HCT116 (cell line): ENCODE results near the gene PPFIA1.

Experiments
- CEBPB ChIP-seq: IDR thresholded peaks from 2 replicates; pipeline ENCODE4 v1.6.1; 2012; ENCODE audit warnings: low read depth
- CTCF ChIP-seq, 3 experiments: fragments of 200-600 bp in 1 of 3; sonication (generic) in 1 of 3; IDR thresholded peaks in 2 of 3; conservative IDR thresholded peaks in 1 of 3; 2 replicates each; pipeline ENCODE4 v1.5.1; 2012 to 2017; ENCODE audit warnings: low read depth in 2 of 3, low read length in 2 of 3, antibody characterized with exemption in 1 of 3, borderline replicate concordance in 1 of 3, control low read depth in 1 of 3, mild to moderate bottlenecking in 1 of 3, mixed read lengths in 1 of 3, mixed run types in 1 of 3, moderate library complexity in 1 of 3; ENCODE audit not compliant: insufficient read depth in 1 of 3
- EZH2 ChIP-seq: fragments of 200-600 bp; sonication (generic); IDR thresholded peaks from 2 replicates; pipeline ENCODE4 v1.6.1; 2017; ENCODE audit warnings: antibody characterized with exemption, mixed run types
- POLR2A ChIP-seq: IDR thresholded peaks from 2 replicates; pipeline ENCODE4 v1.7.0; 2011; ENCODE audit warnings: borderline replicate concordance; ENCODE audit not compliant: insufficient read depth, insufficient read length; ENCODE audit errors: extremely low read depth
- POLR2AphosphoS5 ChIP-seq: IDR thresholded peaks from 2 replicates; pipeline ENCODE4 v1.6.1; 2011; ENCODE audit warnings: mild to moderate bottlenecking, low read depth, low read length, moderate library complexity
- SIN3A ChIP-seq: IDR thresholded peaks from 2 replicates; pipeline ENCODE4 v1.6.1; 2012; ENCODE audit warnings: low read depth
- SP1 ChIP-seq: IDR thresholded peaks from 2 replicates; pipeline ENCODE4 v1.6.1; 2012; ENCODE audit warnings: low read depth
- SRF ChIP-seq: IDR thresholded peaks from 2 replicates; pipeline ENCODE4 v1.6.1; 2012; ENCODE audit warnings: low read depth
- YY1 ChIP-seq: IDR thresholded peaks from 2 replicates; pipeline ENCODE4 v1.6.1; 2011; ENCODE audit warnings: low read length, low read depth, moderate library complexity, mild to moderate bottlenecking; ENCODE audit not compliant: insufficient replicate concordance; ENCODE audit errors: extremely low read depth
- ZBTB33 ChIP-seq: IDR thresholded peaks from 2 replicates; pipeline ENCODE4 v1.6.1; 2011; ENCODE audit warnings: mild to moderate bottlenecking, low read length, moderate library complexity; ENCODE audit not compliant: insufficient replicate concordance; ENCODE audit errors: extremely low read depth
- ZFX ChIP-seq: fragments of 450-650 bp; IDR thresholded peaks from 2 replicates; pipeline ENCODE4 v1.6.1; 2017
- TF ChIP-seq, protein P1 (sequence below): IDR thresholded peaks from 2 replicates; pipeline ENCODE4 v1.6.1; 2012

- TF ChIP-seq SP1 (no peak), ZBTB33 (no peak), CTCF (IDR thresholded peaks at IDR 0.05 in 2 of 3, conservative IDR thresholded peaks at IDR 0.05 in 1 of 3; ENCODE audit: borderline replicate concordance in 1 of 3, insufficient read depth in 1 of 3, low read depth in 2 of 3, low read length in 2 of 3) (no peak), CEBPB (no peak), ZFX (no peak), SIN3A (no peak), POLR2A (no peak), POLR2AphosphoS5 (no peak), SRF (no peak), EZH2 (no peak), YY1 (no peak)
- TF ChIP-seq, protein P1, sequence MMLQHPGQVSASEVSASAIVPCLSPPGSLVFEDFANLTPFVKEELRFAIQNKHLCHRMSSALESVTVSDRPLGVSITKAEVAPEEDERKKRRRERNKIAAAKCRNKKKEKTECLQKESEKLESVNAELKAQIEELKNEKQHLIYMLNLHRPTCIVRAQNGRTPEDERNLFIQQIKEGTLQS = no peak
These were observed 31.9 kb downstream of the PPFIA1 start for GRCh38 chr11:70302419-70302752.
